ENCODE data around the gene PRELID3B. TPM values are rescaled to one million over a fixed set of nuclear protein-coding genes. Genes with fewer than 3 reads are reported as not detected.

PRELID3B gene
- total RNA-seq: 75.9 and 93.8 TPM in 2 replicates

DNA sequence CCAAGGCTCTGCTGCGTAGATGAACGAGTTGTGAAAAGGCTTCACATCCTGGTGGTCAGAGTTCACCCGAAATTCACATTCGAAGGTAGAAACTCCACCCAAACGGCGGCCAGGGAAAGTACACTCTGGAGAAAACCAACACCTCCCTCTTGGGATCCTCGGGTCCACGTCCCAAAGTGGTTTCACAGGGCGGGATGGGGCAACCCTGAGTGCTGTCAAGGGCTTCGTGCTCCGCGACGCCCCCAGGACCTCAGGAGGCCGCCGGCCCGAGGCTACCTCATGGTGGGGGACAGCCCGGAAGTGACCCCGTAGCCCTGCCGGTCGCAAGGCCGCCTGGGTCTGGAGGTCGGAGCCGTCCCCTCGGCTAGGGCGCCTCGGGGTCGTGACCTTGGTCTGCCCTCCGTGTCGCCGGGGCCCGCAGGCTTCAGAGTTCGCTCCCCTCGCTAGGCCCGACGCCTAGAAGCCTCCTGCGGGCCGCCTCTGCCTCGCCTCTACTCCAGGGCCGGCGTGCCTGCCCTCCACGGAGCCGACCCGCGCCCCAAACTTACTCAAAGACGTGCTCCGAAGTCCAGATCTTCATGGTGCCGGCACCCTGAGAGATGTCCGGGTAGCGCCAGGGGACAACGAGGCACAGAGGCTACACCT is at the start of gene PRELID3B:
Gene PRELID3B, minus strand, starts transcription at position 636 of the 645 bp plus-strand sequence. Its CDS starts 56 bp downstream, at position 580.
- peak; percentile 40 for DNase-seq

- DNase-seq: peak; percentile 80
These were observed 45.3 kb upstream of the PRELID3B start for GRCh38 chr20:59087829-59088433.

DNA sequence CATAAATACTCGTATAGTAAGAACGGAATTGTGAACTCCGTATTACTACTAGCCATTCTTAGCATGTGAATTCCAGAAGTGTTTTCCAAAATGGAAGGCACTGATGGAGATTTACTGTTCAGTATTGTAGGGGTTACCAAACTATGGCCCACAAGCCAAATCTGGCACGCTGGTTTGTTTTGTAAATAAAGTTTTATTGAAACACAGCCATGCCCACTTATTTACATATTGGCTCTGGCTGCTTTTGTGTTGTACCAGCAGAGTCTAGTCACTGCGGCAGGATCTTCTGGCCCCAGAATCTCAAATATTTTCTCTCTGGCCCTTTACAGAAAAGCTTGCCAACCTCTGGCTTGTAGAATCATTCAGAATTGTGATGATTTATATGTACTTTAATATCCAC is 44.3 kb upstream of the PRELID3B start:
- no peak for DNase-seq

GRCh38 chr20:59084041-59084850 is 41.7 kb upstream of the PRELID3B start:
- no peak for DNase-seq

DNA sequence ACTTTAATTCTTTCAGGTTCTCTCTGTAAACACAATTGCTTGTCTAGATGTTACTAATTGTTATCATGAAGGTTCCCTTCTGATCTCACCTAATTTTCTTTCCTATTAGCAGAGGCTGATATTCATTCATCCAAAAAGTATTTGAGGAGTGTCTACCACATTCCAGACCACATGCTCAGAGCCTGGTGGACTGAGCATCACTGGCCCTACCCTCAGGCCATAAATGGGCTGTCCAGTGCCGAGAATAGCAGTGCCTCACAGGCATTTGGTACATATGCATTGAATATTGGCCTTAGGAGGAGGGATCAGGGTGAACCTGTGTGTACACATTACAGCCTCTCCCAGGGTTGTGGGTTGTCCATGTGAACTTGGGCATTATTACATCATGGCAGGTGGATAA is 40.4 kb upstream of the PRELID3B start:
- no peak for DNase-seq

GRCh38 chr20:59082077-59082740 is 39.6 kb upstream of the PRELID3B start:
- peak; percentile 12 for DNase-seq

- peak; percentile 28 for DNase-seq
These were observed 38.5 kb upstream of the PRELID3B start for GRCh38 chr20:59081036-59081435.

GRCh38 chr20:59078231-59078630 is 35.6 kb upstream of the PRELID3B start:
- DNase-seq: no peak

- no peak for DNase-seq
These were observed 35.1 kb upstream of the PRELID3B start for GRCh38 chr20:59077705-59078104.

DNA sequence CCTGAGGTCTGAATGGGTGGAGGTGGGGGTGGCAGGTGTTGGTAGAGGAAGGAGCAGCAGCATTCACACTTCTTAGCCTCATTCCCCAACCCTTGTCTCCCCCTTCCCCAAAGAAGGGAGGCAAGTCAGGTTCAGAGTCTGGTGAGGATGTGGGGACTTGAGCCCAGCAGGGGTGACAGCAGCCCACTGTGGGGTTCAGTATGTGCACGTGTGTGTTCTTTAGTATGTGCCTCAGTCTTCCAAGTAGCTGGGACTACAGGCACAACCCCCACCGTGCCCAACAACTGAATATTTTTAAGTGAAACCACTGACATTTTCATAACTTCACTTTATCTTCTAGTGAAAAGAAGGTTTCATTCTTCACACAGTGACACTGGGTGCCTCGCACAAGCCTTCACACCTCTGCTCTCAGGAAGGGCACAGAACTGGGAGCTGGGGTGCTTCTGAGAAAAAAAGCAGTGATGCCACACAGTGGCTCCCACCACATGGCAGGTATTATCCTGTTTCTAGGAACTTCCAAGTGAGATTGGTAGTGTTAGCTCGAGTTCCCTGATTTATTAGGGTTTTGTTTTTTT is 33.4 kb upstream of the PRELID3B start:
- DNase-seq: no peak

DNA sequence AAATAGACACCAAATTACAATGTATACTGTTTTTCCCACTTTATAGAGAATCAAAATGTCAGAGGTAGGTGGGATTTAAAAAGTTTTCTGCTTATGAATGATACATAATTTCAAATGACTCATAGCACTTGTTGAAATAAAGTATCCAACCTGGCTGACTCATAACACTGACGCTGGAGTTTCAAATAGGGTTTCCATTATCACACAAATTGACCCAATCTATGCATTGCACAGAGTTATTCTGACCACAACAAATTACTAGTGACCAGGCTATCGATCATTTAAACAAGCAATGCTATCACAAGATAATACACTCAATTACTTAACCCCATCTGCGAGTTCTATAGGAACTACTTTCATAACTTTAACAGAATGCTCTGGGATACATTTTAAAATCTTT is 31.9 kb upstream of the PRELID3B start:
- no peak for DNase-seq

DNA sequence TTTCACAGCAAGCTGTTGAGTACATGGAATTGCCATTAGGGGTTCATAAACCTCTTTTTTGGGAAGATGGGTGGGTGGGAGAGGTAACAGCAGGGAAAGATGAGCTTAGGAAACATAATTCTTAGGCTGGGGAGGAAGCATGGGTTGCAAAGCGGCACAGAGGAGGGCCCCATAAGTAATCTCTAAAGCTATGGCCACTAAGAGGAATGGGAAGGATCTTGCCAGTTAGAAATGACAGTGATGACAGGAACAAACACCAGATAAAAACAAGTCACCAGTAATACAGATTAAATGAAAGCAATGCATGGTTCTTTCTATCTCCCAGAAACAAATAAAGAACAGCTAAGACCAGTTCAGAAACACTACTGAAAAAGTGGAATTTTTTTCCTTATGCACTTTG is 31.0 kb upstream of the PRELID3B start:
- no peak for DNase-seq

DNA sequence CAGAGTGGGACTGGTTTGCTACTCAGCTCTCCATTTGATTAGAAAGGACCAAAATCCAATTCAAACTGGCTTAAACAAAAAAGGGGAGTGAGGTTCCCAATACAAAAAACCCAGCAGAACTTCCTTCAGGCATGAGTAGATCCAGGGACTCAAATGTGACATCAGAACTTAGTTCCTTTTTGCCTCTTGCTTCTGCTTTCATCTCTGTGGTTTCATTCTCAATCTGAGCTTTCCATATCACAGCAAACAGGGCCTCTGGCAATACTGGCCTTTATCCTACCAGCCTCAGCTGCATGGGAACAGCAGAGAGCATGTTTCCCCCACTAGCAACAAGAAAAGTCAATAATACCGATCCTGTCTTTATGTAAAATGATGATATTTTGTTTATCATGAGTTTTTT is 28.6 kb upstream of the PRELID3B start:
- no peak for DNase-seq

- DNase-seq: no peak
These were observed 26.4 kb upstream of the PRELID3B start for GRCh38 chr20:59069026-59069425.

DNA sequence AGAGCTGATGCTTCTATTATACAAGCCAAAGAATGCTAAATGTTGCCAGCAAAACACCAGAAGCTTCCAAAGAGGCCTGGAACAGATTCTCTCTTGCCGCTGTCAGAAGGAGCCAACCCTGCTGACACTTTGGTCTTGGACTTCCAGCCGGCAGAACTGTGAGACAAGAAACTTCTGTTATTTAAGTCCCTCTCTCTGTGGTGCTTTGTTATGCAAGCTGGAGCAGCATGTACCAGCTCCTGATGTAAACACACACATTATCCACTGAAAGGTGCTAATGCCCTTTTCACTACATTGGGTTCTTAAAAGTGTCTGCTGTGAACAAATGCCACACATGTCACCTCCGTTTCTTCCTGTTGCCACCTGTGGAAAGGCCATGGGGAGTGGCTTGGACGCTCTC is 25.9 kb upstream of the PRELID3B start:
- no peak for DNase-seq

GRCh38 chr20:59064214-59064722 is 21.7 kb upstream of the PRELID3B start:
- no peak for DNase-seq

GRCh38 chr20:59063358-59064213 is 21.0 kb upstream of the PRELID3B start:
- peak; percentile 84 for DNase-seq

DNA sequence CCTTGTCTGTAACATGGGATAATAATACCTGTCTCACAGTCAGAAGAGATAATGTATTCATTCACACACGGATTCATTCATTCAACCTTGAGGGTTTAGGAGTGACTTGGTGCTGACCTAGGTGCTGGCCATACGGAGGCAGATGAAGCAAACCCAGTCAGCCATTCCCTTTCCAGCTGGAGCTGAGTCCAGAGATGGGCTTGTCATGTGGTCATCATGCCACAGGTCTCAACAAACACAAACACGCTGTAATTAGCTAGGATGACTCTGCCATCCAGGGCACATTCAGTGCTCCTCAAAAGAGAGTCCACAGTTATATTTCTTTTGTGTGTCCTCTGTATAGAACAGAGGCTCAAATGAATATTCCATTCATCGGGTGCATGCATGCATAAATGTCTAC is 19.5 kb upstream of the PRELID3B start:
- no peak for DNase-seq

DNA sequence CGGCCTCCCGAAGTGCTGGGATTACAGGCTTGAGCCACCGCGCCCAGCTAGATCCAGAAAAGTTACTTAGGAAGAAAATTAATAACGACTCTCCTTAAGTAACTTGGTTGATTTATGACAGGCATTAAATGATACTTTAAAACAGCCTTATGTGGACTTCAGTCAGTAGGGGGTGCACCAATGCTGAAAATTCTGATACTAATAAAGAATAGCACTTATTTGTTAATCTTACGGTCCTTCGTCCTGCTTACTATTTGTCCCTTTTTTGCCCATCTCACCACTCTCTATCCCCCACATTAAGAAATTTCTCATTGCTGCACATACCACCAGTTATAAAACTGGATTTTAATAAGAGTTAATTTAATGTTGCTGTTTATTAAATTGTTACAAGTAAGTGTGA is 12.7 kb upstream of the PRELID3B start:
- DNase-seq: peak; percentile 65

GRCh38 chr20:59051666-59052185 is 9.1 kb upstream of the PRELID3B start:
- DNase-seq: no peak

DNA sequence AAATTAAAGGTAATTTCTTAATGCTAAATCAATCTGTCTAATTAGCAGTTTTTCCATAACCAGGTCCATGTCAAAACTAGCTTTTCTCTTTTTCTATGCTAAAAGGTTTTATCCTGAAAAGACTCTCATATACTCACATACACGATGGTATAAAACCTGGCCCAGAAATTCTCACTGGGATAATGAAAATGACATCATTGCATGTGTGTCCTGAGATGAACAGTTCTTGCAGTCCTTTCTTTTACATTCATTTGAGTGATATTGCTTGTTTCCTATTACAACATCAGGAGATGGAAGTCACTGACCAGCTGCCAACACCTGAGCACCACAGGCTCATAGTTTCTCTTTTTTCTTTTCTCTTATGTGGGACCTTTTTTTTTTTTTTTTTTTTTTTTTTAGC is 7.9 kb upstream of the PRELID3B start:
- DNase-seq: no peak

- no peak for DNase-seq
These were observed 6.1 kb upstream of the PRELID3B start for GRCh38 chr20:59048681-59049030.

Data from dermis blood vessel endothelial cell (primary cell).